ENCODE results near the gene DIDO1.

Gene DIDO1

GRCh38 chr20:62927128-62927705 lies 912 bp upstream of the DIDO1 start:
- DNase-seq, result no peak

GRCh38 chr20:62925420-62926228 lies 681 bp downstream of the DIDO1 start:
- DNase-seq, result peak in 7 of 14 donors; percentile 20 to 70 (median 56)

DNA sequence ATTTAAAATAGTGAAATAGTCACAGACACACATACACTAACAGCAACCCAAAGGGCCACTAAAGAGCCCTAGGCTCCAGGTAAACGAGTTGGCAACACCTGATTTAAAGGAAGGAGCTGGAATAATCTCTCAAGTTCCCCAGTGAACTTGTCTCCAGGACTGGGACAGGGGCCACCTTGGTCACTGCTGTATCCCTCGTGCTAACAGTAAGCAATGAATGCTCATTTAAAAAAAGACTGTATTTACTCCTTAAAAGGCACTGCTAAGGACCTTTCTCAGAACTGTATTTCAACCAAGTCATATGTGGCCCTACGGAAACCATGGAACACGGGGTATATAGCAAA lies 1.3 kb downstream of the DIDO1 start:
- DNase-seq, result no peak

GRCh38 chr20:62924442-62925075 lies 1.7 kb downstream of the DIDO1 start:
- peak in 1 of 14 donors; percentile 3 for DNase-seq

DNA sequence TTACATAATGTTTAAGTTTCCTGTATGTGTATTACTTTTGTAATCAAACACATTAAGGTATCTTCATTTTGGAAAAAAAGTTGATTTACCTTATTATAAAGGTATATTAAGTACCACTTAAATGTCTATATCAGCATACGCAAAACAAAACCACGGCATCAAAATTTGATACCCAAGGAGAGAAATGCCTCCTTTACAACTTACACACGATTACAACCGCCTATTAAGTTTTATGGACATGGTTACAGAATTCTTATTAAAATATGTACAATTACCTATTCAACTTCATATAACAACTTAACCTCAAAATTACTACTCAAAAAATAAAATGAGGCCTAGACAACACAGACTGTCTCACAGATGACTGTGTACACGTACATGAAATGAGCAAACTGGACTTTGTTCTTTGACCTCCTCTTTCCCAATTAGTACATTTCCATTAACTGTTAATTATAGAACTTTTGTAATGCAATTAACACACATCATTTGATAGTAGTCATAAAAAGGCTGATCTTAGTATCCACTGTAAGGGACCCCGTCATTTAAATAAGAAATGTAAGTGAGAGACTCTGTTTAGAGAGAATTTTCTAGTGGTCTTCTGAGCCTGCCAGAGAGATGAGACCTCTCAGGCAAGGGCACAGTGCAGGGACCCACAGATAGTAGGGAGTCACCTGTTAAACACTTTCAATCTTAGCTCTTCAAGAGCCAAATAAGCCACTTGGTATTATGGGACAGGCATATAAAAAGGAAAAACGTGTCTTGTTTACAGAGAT lies 2.5 kb downstream of the DIDO1 start:
- no peak for DNase-seq

DNA sequence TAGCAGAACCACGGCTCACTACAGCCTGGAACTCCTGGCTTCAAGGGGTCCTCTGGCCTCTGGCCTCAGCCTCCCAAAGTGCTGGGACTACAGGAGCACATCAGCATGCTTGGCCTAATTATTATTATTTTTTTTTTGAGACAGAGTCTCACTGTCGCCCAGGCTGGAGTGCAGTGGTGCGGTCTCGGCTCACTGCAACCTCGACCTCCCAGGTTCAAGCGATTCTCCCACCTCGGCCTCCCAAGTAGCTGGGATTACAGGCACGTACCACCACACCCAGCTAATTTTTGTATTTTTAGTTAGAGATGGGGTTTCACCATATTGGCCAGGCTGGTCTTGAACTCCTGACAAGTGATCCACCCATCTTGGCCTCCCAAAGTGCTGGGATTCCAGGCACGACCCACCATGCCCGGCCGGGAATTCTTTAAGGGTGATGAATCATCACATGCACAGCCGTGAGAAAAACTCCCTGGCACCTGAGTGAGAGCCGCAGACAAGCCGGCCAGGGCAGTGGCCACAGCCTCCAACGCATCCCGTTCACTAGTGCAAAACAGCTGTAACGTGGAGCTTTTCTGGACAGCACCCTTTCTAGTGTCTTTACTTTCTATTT lies 3.1 kb downstream of the DIDO1 start:
- DNase-seq, result peak in 1 of 14 donors; percentile 24

- DNase-seq, result no peak
Measured at GRCh38 chr20:62922451-62922921, 3.8 kb downstream of the DIDO1 start.

DNA sequence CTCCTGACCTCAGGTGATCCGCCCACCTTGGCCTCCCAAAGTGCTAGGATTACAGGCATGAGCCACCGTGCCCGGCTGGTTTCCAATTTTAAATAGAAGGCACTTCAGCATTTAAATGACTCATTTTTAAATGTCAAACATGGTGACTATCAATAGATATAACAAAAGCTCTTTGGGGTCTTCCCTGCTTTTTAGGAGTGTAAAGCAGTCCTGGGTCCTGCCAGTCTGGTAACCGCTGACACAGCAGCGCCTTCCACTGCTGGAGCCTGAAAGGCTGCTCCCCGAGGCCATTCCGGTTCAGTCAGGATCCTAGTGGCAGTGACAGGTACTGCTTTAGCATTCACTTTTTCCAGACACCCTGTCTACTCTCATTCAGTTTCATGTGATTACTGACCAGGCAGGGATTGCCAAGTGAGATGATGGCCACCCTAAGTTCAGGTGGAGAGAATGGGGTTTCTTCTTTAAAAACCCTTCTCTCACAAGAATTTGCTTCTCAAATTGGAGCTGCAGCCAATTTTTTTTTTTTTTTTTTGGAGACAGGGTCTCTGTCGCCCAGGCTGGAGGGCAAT lies 5.1 kb downstream of the DIDO1 start:
- DNase-seq, result no peak

DNA sequence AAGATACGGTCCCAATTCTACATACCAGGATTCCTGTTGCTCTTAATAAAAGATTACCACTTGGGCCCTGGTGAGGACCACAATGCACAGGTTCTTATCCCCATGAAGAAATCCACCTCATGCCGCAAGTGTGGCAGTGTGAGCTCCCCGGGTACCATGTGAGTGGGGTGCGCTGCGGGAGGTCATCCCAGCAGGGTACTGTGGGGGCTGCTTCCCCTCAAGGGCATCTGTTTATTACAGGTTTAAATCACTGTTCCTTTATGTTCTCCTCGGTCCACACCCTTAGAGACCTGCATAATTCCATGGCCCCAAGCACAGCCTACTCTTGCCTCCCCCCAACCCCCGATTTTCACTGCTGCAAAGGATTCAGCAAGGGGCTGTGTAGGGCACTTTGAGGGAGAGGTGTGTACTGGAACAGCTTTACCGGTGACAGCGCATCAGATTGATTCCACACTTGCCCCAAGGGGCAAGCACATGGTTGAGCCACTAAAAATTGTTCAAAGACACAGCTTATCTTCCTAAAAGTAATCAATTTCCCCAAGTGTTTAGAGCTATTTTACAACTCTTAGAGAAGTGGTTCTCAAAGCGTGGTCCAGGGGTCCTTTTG lies 6.2 kb downstream of the DIDO1 start:
- no peak for DNase-seq

- no peak for DNase-seq
Measured at GRCh38 chr20:62918831-62919230, 7.5 kb downstream of the DIDO1 start.

- no peak for DNase-seq
Measured at GRCh38 chr20:62918147-62918546, 8.2 kb downstream of the DIDO1 start.

DNA sequence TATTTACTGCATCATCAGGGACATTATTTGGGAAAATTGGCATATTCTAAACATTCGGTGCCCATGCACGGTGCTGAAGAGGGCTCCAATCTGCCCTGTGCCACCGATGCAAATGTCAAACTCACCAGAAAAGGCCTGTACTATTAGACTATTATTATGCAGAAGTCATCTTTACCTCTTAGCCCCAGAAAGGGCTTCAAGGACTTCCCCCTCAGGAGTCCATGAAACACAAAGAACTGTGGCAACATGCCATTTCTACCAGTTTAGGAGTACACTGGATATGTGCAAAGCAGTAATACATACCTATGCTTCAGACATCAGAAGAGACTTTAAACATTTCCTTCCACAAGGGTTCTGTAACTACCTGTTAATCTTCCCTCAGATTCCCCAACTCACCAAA lies 8.6 kb downstream of the DIDO1 start:
- no peak for DNase-seq

DNA sequence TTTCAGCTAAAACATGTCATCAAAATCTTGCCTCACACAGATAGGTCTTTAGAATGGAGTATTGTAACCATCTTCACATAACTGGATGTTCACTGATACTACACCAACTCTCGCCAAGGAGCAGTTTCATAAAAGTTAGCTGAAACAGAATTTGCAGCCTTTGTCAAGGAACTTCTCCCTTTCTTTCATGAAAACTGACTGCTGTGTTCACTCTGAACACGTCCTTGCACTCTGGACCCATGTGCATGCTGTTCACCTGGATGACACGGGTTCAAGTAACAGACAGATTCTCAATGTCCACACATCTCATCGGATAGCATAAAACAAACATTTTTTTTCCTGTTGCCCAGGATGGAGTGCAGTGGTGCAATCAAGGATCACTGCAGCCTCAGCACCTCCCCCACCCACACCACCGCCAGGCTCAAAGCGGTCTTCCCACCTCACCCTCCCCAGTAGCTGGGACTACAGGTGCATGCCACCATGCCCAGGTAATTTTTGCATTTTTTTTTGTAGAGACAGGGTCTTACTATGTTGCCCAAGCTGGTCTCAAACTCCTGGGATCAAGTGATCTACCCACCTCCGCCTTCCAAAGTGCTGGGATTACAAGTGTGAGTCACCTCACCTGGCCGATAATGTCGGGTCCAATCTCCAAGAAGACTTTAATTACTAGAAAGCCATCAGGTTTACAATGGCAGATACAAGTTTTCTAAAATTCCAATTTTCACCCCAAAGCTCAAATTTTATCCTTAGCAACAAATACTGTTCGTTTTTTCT lies 9.4 kb downstream of the DIDO1 start:
- no peak for DNase-seq

GRCh38 chr20:62914970-62915457 lies 11.3 kb downstream of the DIDO1 start:
- peak in 8 of 14 donors; percentile 13 to 32 (median 20) for DNase-seq

DNA sequence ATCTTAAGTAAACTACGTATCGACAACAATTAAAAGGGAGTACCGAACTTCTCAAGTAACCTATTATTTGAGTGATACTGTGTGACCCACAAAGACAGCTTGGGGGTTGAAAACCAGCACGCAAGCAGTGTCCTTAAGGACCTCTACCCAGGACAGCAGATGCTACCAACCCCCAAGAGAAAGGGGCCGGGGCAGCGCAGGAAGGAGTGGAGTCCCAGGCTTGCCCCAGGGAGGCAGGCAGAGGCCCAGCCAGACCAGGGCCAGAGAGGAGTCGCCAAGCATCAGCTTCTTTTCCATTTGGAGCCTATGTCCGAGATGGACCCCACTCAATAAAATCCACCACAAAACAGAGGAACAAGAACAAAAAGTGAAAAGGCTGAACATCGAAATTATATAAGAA lies 11.9 kb downstream of the DIDO1 start:
- no peak for DNase-seq

DNA sequence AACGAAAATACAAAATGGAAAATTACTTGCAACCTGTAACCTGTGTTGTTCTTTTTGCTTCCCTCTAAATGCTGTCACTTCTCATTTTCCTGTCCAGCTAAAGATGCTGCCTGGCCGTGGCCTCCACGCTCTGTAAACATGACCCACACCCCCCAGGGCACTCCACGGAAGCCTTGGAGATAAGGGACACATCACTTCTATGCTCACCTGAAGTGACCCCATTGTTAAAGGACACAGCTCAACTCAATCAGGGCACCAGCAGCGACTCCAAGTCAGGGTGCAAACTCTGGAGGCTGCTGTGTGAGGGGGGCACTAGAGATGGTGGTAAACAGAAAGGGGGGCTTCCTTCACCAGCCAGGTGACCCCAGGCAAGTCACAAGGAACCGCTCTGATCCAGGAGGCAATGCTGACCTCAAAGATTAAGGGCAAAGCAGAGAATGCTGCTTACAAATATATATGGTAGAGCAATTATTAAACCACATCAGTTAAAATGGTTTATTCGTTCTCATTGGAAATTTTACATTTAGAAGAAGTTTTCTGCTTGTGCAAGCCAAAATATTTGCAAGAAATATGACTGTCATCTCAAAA lies 13.2 kb downstream of the DIDO1 start:
- DNase-seq, result no peak

DNA sequence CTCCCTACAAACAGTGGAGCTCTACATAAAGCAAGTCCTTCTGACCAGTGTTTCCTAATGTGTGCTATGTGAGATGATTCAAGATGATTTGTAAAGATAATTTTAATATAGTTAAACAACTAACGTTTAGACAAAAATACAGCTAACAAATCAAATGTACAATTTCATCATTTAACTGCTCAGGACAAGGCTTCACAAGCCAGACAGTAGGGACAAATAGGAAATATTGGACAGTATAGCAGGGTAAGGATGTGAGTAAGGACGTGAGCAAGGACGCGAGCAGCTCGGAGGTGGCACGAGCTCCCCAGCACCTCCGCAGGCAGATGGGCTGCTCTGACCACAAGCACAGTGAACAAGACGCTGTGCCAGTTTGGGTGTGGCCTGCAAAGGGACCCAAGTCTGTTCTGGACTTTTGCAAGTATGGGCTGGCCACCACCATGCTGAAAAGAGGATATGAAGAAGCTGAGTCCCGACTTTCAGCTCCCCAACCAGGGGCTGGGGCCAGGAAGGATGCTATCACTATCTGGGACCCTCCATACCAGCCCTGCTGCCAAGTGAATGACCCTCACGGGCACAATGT lies 14.5 kb downstream of the DIDO1 start:
- DNase-seq, result no peak

- DNase-seq, result no peak
Measured at GRCh38 chr20:62910777-62911497, 15.4 kb downstream of the DIDO1 start.

- no peak for DNase-seq
Measured at GRCh38 chr20:62910217-62910766, 16.0 kb downstream of the DIDO1 start.

All from C1 segment of cervical spinal cord (tissue), 14 donors.